ENCODE data around the gene DLGAP4.
A peak's percentile ranks its signal among the peaks of the same experiment; 100 is the strongest.

The DLGAP4 gene

GRCh38 chr20:36353740-36354139, 47.6 kb downstream of the DLGAP4 start:
- DNase-seq (ENCODE audit: low spot score): no peak

GRCh38 chr20:36355469-36356171, 49.5 kb downstream of the DLGAP4 start:
- no peak for DNase-seq (ENCODE audit: low spot score)

- no peak for DNase-seq (ENCODE audit: low spot score)
Observed at GRCh38 chr20:36359668-36360406, 53.7 kb downstream of the DLGAP4 start.

- DNase-seq (ENCODE audit: low spot score): no peak
Observed at GRCh38 chr20:36360429-36360828, 54.3 kb downstream of the DLGAP4 start.

- no peak for DNase-seq (ENCODE audit: low spot score)
Observed at GRCh38 chr20:36361406-36361805, 55.3 kb downstream of the DLGAP4 start.

- no peak for DNase-seq (ENCODE audit: low spot score)
Observed at GRCh38 chr20:36362261-36362660, 56.1 kb downstream of the DLGAP4 start.

GRCh38 chr20:36362978-36363713, 57.0 kb downstream of the DLGAP4 start:
- DNase-seq (ENCODE audit: low spot score): no peak

GRCh38 chr20:36364506-36364905, 58.4 kb downstream of the DLGAP4 start:
- DNase-seq (ENCODE audit: low spot score): no peak

GRCh38 chr20:36366623-36367369, 60.7 kb downstream of the DLGAP4 start:
- no peak for DNase-seq (ENCODE audit: low spot score)

- DNase-seq (ENCODE audit: low spot score): no peak
Observed at GRCh38 chr20:36367370-36367745, 61.2 kb downstream of the DLGAP4 start.

- DNase-seq (ENCODE audit: low spot score): peak; percentile 40
Observed at GRCh38 chr20:36367907-36368799, 62.0 kb downstream of the DLGAP4 start.

GRCh38 chr20:36368869-36369268, 62.7 kb downstream of the DLGAP4 start:
- no peak for DNase-seq (ENCODE audit: low spot score)

- DNase-seq (ENCODE audit: low spot score): no peak
Observed at GRCh38 chr20:36369739-36370138, 63.6 kb downstream of the DLGAP4 start.

GRCh38 chr20:36370991-36371790, 65.1 kb downstream of the DLGAP4 start:
- no peak for DNase-seq (ENCODE audit: low spot score)

- DNase-seq (ENCODE audit: low spot score): no peak
Observed at GRCh38 chr20:36372666-36373065, 66.5 kb downstream of the DLGAP4 start.

- no peak for DNase-seq (ENCODE audit: low spot score)
Observed at GRCh38 chr20:36373089-36373488, 67.0 kb downstream of the DLGAP4 start.

- DNase-seq (ENCODE audit: low spot score): no peak
Observed at GRCh38 chr20:36374995-36375394, 68.9 kb downstream of the DLGAP4 start.

- DNase-seq (ENCODE audit: low spot score): no peak
Observed at GRCh38 chr20:36377348-36378326, 71.5 kb downstream of the DLGAP4 start.

- DNase-seq (ENCODE audit: low spot score): no peak
Observed at GRCh38 chr20:36378686-36379085, 72.5 kb downstream of the DLGAP4 start.

All from pons (tissue), 1 donor.